ENCODE measurements around the gene METTL1.
"Not testable (repeated sequence)": the region's sequence is repeated elsewhere in the genome, so short reads cannot be mapped to it uniquely, and the experiment has no call there.

- not testable (repeated sequence) for TF ChIP-seq CTCF (conservative IDR thresholded peaks at IDR 0.05; ENCODE audit: low read depth in 2 of 2); POLR2AphosphoS5 (IDR thresholded peaks at IDR 0.05; ENCODE audit: low read depth); EZH2 (IDR thresholded peaks at IDR 0.05; ENCODE audit: low read depth, unreplicated experiment); ZNF331 (CRISPR knock-in tag; IDR thresholded peaks at IDR 0.05; ENCODE audit: low read depth); JUNB (IDR thresholded peaks at IDR 0.05; ENCODE audit: unreplicated experiment); EZH2phosphoT487 (IDR thresholded peaks at IDR 0.05; ENCODE audit: unreplicated experiment); CREB1 (CRISPR knock-in tag; IDR thresholded peaks at IDR 0.05; ENCODE audit: low read depth)
- TF ChIP-seq, protein P1, sequence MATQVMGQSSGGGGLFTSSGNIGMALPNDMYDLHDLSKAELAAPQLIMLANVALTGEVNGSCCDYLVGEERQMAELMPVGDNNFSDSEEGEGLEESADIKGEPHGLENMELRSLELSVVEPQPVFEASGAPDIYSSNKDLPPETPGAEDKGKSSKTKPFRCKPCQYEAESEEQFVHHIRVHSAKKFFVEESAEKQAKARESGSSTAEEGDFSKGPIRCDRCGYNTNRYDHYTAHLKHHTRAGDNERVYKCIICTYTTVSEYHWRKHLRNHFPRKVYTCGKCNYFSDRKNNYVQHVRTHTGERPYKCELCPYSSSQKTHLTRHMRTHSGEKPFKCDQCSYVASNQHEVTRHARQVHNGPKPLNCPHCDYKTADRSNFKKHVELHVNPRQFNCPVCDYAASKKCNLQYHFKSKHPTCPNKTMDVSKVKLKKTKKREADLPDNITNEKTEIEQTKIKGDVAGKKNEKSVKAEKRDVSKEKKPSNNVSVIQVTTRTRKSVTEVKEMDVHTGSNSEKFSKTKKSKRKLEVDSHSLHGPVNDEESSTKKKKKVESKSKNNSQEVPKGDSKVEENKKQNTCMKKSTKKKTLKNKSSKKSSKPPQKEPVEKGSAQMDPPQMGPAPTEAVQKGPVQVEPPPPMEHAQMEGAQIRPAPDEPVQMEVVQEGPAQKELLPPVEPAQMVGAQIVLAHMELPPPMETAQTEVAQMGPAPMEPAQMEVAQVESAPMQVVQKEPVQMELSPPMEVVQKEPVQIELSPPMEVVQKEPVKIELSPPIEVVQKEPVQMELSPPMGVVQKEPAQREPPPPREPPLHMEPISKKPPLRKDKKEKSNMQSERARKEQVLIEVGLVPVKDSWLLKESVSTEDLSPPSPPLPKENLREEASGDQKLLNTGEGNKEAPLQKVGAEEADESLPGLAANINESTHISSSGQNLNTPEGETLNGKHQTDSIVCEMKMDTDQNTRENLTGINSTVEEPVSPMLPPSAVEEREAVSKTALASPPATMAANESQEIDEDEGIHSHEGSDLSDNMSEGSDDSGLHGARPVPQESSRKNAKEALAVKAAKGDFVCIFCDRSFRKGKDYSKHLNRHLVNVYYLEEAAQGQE (IDR thresholded peaks at IDR 0.05; ENCODE audit: unreplicated experiment), result not testable (repeated sequence)
These were observed 46.1 kb upstream of the METTL1 start for GRCh38 chr12:57817990-57818331.
